HepG2 (cell line): ENCODE data around the gene MKNK1. TPM values are rescaled to one million over a fixed set of nuclear protein-coding genes. Genes with fewer than 3 reads are reported as not detected.

Experiments used
- ATAC-seq: fragments of 200-7000 bp; cut with Tn5 transposase; 3 replicates; pipeline ENCODE4 v1.9.1; 2020; ENCODE audit warnings: mild to moderate bottlenecking, moderate library complexity
- BruUV-seq: library from RNA; stranded (reverse); fragments of 400-500 nt; replicated peaks from 2 replicates; lab custom pipeline; 2021; lab: Mats Ljungman, UMichigan
- CTCF ChIA-PET: fragments of 300-600 bp; formaldehyde crosslinking; extraction: SDS; loops from one replicate; lab custom pipeline; 2021; ENCODE audit warnings: low total read pairs, inconsistent platforms, low intra/inter-chr PET ratio; lab: Yijun Ruan, JAX
- POLR2A ChIA-PET: fragments of 350-600 bp; sonication (Branson Sonifier 250); formaldehyde crosslinking; loops from one replicate; lab custom pipeline; 2020; ENCODE audit warnings: antibody characterized with exemption, inconsistent platforms; lab: Yijun Ruan, JAX
- DNase-seq: peaks from one replicate; pipeline ENCODE4 v3.0.0-alpha.2; 2015; ENCODE audit warnings: low spot score
- FAIRE-seq: peaks from 3 replicates; lab custom pipeline; 2011; peaks lifted over from hg19 to GRCh38; lab: Jason Lieb, UNC
- H2AFZ ChIP-seq: one replicate; pipeline ENCODE4 v1.6.1; 2011; ENCODE audit warnings: low read length, inconsistent platforms
- H3K27ac ChIP-seq: fragments of 300-600 bp; 3 replicates; pipeline ENCODE4 v1.8.0; 2011; ENCODE audit warnings: mixed run types, mild to moderate bottlenecking, mixed read lengths, low read length, inconsistent platforms; ENCODE audit not compliant: insufficient read depth; ENCODE audit errors: extremely low read length
- H3K27me3 ChIP-seq, 2 experiments: fragments of 200-600 bp in 1 of 2; 2 replicates in 1 of 2; 3 replicates in 1 of 2; pipeline versions ENCODE4 v1.6.0 to v1.8.0; 2011; ENCODE audit warnings: low read length in 2 of 2, mild to moderate bottlenecking in 2 of 2, moderate library complexity in 2 of 2, inconsistent platforms in 1 of 2; ENCODE audit not compliant: insufficient read depth in 2 of 2, control insufficient read depth in 1 of 2
- H3K36me3 ChIP-seq, 2 experiments: fragments of 200-600 bp in 1 of 2; replicated peaks in 1 of 2; 2 replicates in 1 of 2; 3 replicates in 1 of 2; pipeline versions ENCODE4 v1.5.1 to v1.8.0; 2011; ENCODE audit warnings: low read length in 2 of 2, inconsistent platforms in 1 of 2; ENCODE audit not compliant: insufficient read depth in 2 of 2, control insufficient read depth in 1 of 2
- H3K4me1 ChIP-seq: 2 replicates; pipeline ENCODE4 v1.5.1; 2012; ENCODE audit warnings: low read length, inconsistent platforms; ENCODE audit not compliant: insufficient read depth
- H3K4me2 ChIP-seq: 2 replicates; pipeline ENCODE4 v1.6.0; 2011; ENCODE audit warnings: low read depth, low read length, inconsistent platforms
- H3K4me3 ChIP-seq, 3 experiments: fragments of 200-600 bp in 1 of 3; sonication (generic), shearing (Covaris generic) in 1 of 3; replicated peaks in 1 of 3; 2 replicates each; pipeline ENCODE4 v1.5.1; 2011 to 2016; ENCODE audit warnings: low read length in 3 of 3, inconsistent platforms in 2 of 3, low read depth in 2 of 3, mild to moderate bottlenecking in 2 of 3, control low read depth in 1 of 3, mixed read lengths in 1 of 3; ENCODE audit not compliant: insufficient read depth in 1 of 3
- H3K79me2 ChIP-seq: one replicate; pipeline ENCODE4 v1.6.1; 2011; ENCODE audit warnings: low read length, inconsistent platforms; ENCODE audit not compliant: insufficient read depth
- H3K9ac ChIP-seq: 2 replicates; pipeline ENCODE4 v1.6.0; 2011; ENCODE audit warnings: mild to moderate bottlenecking, low read depth, low read length, inconsistent platforms; ENCODE audit not compliant: insufficient read depth
- H3K9me3 ChIP-seq: 2 replicates; pipeline ENCODE4 v1.5.1; 2012; ENCODE audit warnings: mild to moderate bottlenecking, low read length
- H4K20me1 ChIP-seq: 2 replicates; pipeline ENCODE4 v1.6.0; 2011; ENCODE audit warnings: inconsistent platforms, mild to moderate bottlenecking, low read length, moderate library complexity; ENCODE audit not compliant: insufficient read depth
- CEBPB ChIP-seq: IDR thresholded peaks from 2 replicates; pipeline ENCODE4 v1.6.1; 2011; ENCODE audit warnings: low read depth, low read length, improper control_type of control experiment, borderline replicate concordance
- HES4 ChIP-seq: sonication (generic); formaldehyde crosslinking; IDR thresholded peaks from 2 replicates; pipeline ENCODE4 v1.9.0; 2021; ENCODE audit warnings: mild to moderate bottlenecking, missing genetic modification reagents, borderline replicate concordance
- JUNB ChIP-seq: sonication (generic); formaldehyde crosslinking; IDR thresholded peaks from 2 replicates; pipeline ENCODE4 v1.8.0; 2022; ENCODE audit warnings: missing genetic modification reagents, mild to moderate bottlenecking, borderline replicate concordance
- KLF9 ChIP-seq: IDR thresholded peaks from 2 replicates; pipeline ENCODE4 v1.6.1; 2016; ENCODE audit warnings: low read depth
- KMT2A ChIP-seq: sonication (generic); formaldehyde crosslinking; IDR thresholded peaks from 2 replicates; pipeline ENCODE4 v1.4.0; 2020; ENCODE audit warnings: missing genetic modification reagents
- NCOA2 ChIP-seq: sonication (generic); formaldehyde crosslinking; IDR thresholded peaks from 2 replicates; pipeline ENCODE4 v1.8.0; 2022; ENCODE audit warnings: inconsistent platforms
- RFX1 ChIP-seq: fragments of 450-650 bp; IDR thresholded peaks from 2 replicates; pipeline ENCODE4 v1.6.1; 2017
- SP5 ChIP-seq: IDR thresholded peaks from 2 replicates; pipeline ENCODE4 v1.6.1; 2016; ENCODE audit warnings: low read depth, borderline replicate concordance
- STAG1 ChIP-seq: sonication (generic); formaldehyde crosslinking; IDR thresholded peaks from 2 replicates; pipeline ENCODE4 v1.4.0; 2020; ENCODE audit warnings: missing genetic modification reagents
- ZNF20 ChIP-seq: sonication (generic); formaldehyde crosslinking; IDR thresholded peaks from 2 replicates; pipeline ENCODE4 v1.4.0; 2020; ENCODE audit warnings: mild to moderate bottlenecking, moderate library complexity, missing genetic modification reagents
- ZNF562 ChIP-seq: sonication (generic); formaldehyde crosslinking; IDR thresholded peaks from 2 replicates; pipeline ENCODE4 v1.8.0; 2022; ENCODE audit warnings: missing genetic modification reagents, borderline replicate concordance
- ZNF563 ChIP-seq: sonication (generic); formaldehyde crosslinking; IDR thresholded peaks from 2 replicates; pipeline ENCODE4 v1.8.0; 2022; ENCODE audit warnings: mild to moderate bottlenecking, moderate library complexity, missing genetic modification reagents
- ZNF777 ChIP-seq: sonication (generic); formaldehyde crosslinking; IDR thresholded peaks from 2 replicates; pipeline ENCODE4 v1.4.0; 2020; ENCODE audit warnings: missing genetic modification reagents
- ZSCAN25 ChIP-seq: sonication (generic); formaldehyde crosslinking; IDR thresholded peaks from 2 replicates; pipeline ENCODE4 v1.8.0; 2022; ENCODE audit warnings: mild to moderate bottlenecking, missing genetic modification reagents
- WGBS: methylation state at CpG from one replicate; pipeline ENCODE4 v1.1.6; 2017; ENCODE audit warnings: low lambda C conversion rate; 5-methylcytosine and 5-hydroxymethylcytosine counted together
- in situ Hi-C: cut with HindIII; loops from 2 replicates; pipeline ENCODE4 v1.10.0; 2017; ENCODE audit warnings: low pct_unique_long_range_greater_than_20kb; ENCODE audit not compliant: extremely low pct_ligation_motif_present
- intact Hi-C: fragments of 100-400 bp; cut with micrococcal nuclease; formaldehyde crosslinking; loops from one replicate; pipeline ENCODE4 v1.10.0; 2022; ENCODE audit not compliant: unreplicated experiment
- polyA plus RNA-seq, 8 experiments: library from polyadenylated mRNA; depleted of rRNA in 3 of 8; stranded (reverse) in 7 of 8; unstranded in 1 of 8; fragments of >200 nt; fragmentation: Illumina TruSeq in 4 of 8; extraction: Trizol in 4 of 8; gene quantifications; 2 replicates each; pipeline versions ENCODE4 v1.2.1 to v1.2.3, GENCODE V29; 2011 to 2016; ENCODE audit warnings: low read depth in 4 of 8, missing spikeins in 1 of 8, mixed read lengths in 1 of 8; ENCODE audit not compliant: insufficient read depth in 1 of 8
- total RNA-seq, 5 experiments: library from RNA; depleted of rRNA; stranded (reverse); fragments of >200 nt; fragmentation: Illumina TruSeq; extraction: Trizol; gene quantifications; 2 replicates each; pipeline ENCODE4 v1.2.3, GENCODE V29; 2016; ENCODE audit warnings: low read depth in 1 of 5
- TF ChIP-seq, protein P1 (sequence below): sonication (generic); formaldehyde crosslinking; IDR thresholded peaks from 2 replicates; pipeline ENCODE4 v1.5.0; 2020; ENCODE audit warnings: mild to moderate bottlenecking, missing genetic modification reagents, moderate library complexity
- TF ChIP-seq, protein P2 (sequence below): sonication (generic); formaldehyde crosslinking; IDR thresholded peaks from 2 replicates; pipeline ENCODE4 v1.8.0; 2022; ENCODE audit warnings: missing genetic modification reagents, mild to moderate bottlenecking, moderate library complexity, borderline replicate concordance
- TF ChIP-seq, protein P3 (sequence below): sonication (generic); formaldehyde crosslinking; IDR thresholded peaks from 2 replicates; pipeline ENCODE4 v1.4.0; 2020; ENCODE audit warnings: mild to moderate bottlenecking, missing genetic modification reagents

The MKNK1 gene
- total and polyA plus RNA-seq, 2 of the 13 experiments (the other 11 are each of a cell fraction or from before 2014, with no cell fraction given) = 18.5 to 24.1 TPM

DNA sequence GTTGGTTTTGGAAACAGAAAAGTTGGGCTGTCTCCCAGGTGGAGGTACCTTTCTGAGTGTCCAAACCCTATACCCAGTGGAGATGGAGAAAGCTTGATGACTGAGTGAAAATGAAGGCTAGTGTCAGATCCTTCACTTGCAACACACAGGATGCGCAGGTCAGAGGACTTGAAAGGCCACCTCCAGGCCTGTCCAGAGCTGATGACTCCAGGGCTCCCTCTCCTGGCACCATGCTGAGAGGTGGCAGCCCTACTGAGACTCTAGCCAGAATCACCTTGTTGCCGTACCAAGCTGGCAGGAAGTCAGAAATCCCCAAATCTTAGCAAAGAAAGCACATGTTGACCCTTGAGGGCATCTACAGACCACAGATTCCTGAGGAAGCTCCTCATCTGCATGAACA is 69.0 kb downstream of the MKNK1 start (continued):
- TF ChIP-seq ZNF562 (CRISPR knock-in tag) (no peak), ZSCAN25 (no peak), ZNF20 (CRISPR knock-in tag) (no peak), STAG1 (CRISPR knock-in tag) (peak; percentile 63), NCOA2 (no peak), CEBPB (peak; percentile 21; the same call in 1 of the 2 replicates), RFX1 (no peak), JUNB (CRISPR knock-in tag) (no peak), SP5 (CRISPR knock-in tag) (no peak)
- TF ChIP-seq, protein P1, sequence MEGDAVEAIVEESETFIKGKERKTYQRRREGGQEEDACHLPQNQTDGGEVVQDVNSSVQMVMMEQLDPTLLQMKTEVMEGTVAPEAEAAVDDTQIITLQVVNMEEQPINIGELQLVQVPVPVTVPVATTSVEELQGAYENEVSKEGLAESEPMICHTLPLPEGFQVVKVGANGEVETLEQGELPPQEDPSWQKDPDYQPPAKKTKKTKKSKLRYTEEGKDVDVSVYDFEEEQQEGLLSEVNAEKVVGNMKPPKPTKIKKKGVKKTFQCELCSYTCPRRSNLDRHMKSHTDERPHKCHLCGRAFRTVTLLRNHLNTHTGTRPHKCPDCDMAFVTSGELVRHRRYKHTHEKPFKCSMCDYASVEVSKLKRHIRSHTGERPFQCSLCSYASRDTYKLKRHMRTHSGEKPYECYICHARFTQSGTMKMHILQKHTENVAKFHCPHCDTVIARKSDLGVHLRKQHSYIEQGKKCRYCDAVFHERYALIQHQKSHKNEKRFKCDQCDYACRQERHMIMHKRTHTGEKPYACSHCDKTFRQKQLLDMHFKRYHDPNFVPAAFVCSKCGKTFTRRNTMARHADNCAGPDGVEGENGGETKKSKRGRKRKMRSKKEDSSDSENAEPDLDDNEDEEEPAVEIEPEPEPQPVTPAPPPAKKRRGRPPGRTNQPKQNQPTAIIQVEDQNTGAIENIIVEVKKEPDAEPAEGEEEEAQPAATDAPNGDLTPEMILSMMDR (CRISPR knock-in tag) = peak; percentile 80

DNA sequence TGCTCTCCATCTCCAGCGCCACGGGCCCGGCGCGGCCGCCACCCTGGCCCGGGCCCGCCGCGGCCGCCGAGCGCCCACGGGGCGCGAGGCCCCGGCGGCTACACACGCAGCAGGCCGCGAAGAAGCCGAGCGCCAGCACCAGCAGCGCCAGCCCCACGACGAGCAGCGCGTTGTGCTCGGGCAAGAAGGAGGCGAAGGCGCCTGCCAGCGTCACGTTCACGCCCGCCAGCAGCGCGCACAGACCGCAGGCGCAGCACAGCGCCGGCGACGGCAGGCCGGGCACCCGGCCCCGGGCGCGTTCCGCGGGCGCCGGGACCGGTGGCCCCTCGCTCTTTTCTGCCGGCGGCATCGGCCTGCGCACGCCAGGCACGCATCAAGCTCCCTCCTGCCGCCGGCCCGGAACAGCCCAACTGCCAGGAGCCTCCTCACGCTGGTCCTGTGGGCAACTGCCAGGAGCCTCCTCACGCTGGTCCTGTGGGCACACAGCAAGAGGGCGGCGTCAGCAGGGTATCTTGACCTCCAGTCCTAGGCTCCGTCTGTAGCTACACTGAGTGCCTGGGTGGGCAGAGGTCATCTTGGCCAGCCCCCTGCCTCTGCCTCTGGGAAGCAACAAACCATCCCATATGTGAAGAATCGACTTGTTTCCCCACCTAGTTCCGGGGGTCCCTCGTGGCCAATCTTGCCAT is 70.7 kb downstream of the MKNK1 start:
- no TSS peak for BruUV-seq
- POLR2A ChIA-PET = no interaction called here
- Histone ChIP-seq H3K27me3 (peaks cover 8 to 54% of the 10 kb centered on the region in 2 experiments), H4K20me1 (no peaks in the 10 kb centered on the region), H2AFZ (no peak overlapping the region), H3K4me1 (no peaks in the 10 kb centered on the region), H3K27ac (no peak overlapping the region), H3K9ac (no peak overlapping the region), H3K9me3 (no peaks in the 10 kb centered on the region), H3K4me2 (peak overlapping the region; percentile 55), H3K79me2 (no peaks in the 10 kb centered on the region), H3K4me3 (peak overlapping the region in 1 of 3 experiments; percentile 43; a peak in 2 of 6 replicates), H3K36me3 (no peaks in the 10 kb centered on the region)
- in situ Hi-C loops = no loop called here
- intact Hi-C loops = loop anchor here (2.0 kb wide), 1 partner anchor 41 kb away; no protein-coding TSS in a partner anchor
- no peak for FAIRE-seq
- CTCF ChIA-PET = interaction anchor here (2.4 kb wide), 1 partner anchor 56 kb away, joined by 11 read pairs; no protein-coding TSS in a partner anchor
- WGBS = 66% methylated on average over 3 of the region's 71 CpGs
- DNase-seq = no peak
- ATAC-seq = no peak; the same call in 2 of the 3 replicates
- TF ChIP-seq HES4 (CRISPR knock-in tag) (no peak), ZNF777 (CRISPR knock-in tag) (peak; percentile 67; the same call in 1 of the 2 replicates), ZNF563 (no peak), KLF9 (CRISPR knock-in tag) (no peak), KMT2A (CRISPR knock-in tag) (no peak)
- TF ChIP-seq, protein P2, sequence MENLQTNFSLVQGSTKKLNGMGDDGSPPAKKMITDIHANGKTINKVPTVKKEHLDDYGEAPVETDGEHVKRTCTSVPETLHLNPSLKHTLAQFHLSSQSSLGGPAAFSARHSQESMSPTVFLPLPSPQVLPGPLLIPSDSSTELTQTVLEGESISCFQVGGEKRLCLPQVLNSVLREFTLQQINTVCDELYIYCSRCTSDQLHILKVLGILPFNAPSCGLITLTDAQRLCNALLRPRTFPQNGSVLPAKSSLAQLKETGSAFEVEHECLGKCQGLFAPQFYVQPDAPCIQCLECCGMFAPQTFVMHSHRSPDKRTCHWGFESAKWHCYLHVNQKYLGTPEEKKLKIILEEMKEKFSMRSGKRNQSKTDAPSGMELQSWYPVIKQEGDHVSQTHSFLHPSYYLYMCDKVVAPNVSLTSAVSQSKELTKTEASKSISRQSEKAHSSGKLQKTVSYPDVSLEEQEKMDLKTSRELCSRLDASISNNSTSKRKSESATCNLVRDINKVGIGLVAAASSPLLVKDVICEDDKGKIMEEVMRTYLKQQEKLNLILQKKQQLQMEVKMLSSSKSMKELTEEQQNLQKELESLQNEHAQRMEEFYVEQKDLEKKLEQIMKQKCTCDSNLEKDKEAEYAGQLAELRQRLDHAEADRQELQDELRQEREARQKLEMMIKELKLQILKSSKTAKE = no peak
- TF ChIP-seq, protein P3, sequence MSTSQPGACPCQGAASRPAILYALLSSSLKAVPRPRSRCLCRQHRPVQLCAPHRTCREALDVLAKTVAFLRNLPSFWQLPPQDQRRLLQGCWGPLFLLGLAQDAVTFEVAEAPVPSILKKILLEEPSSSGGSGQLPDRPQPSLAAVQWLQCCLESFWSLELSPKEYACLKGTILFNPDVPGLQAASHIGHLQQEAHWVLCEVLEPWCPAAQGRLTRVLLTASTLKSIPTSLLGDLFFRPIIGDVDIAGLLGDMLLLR (CRISPR knock-in tag) = no peak
